ENCODE results near the gene MAPK12.

Gene MAPK12

DNA sequence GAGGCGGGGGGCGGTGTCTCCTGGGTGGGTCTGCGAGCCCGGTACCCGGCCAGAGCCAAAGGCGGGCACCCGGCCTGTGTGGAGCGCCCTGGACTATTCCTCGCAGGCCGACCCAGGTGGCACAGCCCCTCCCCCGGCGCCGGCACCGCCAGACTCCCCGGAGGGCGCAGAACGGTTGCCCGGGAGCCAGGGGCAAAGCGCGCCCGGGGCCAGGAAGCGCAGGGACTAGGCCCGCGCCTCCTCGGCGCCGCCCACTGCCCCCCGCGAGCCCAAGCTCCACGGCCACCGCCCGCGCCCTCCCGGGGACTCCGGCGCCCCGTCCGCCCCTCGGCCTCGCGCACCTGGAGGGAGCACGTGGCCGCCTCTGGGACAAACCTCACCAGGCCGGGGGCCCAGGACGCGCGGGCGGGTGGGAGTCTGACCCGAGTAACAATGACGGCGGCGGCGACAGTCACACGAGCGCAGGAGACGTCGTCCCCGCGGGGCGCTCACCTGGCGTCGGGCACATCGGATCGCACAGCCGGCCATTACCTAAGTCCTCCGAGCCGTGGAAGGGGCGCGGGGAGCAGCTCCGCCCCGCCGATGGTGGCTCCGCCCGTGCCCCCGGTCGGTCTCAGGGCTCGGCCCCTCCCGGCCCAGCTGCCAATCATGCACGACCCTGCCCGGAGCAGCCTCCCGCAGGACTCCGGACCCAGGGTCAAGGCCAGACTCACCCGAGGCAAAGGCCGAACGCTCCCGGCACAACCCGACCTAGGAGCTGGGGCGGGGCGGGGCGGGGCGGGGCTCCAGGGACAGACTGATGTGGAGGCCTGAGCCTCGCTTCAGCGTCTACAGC lies 38.5 kb upstream of the MAPK12 start:
- no peak for DNase-seq (ENCODE audit: low spot score)

DNA sequence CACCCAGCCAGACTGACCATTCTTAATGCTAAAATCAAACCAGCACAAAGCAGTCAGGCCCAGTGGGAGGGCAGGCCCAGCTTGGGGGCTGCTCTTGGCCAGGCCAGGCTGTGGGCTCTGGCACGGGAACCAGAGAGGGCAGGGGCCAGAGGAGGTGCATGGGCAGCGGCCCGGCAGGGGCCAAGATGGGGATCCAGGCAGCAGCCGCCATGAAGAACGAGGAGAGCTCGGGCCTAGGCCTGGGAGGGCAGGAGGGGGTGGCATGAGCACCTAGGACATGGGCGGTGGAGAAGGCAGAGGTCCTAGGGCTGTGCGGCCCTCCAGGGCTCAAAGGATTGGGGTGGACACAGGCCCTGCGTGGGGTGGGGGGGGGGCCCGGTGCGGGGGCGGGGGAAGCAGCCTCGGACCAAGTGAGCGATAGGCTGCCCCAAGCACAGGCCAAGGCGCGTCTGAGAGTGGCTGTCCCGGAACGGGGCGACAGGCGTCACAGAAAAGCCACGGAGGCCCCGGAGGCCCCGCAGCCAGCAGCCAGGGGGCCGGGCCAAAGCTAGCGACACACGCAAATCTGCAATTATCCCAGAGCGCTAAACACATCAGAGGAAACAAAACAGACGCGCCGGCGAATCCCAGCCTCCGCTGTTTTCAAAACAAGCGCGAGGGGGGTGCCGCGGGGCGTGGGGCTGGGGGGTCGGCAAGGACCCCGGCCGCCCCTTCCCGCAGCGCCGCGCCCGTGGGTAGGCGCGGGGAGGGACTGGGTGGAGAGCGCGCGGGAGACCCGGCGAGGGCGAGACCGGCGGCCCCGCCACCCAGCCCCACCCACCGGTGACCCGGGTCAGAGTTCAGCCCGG lies 37.7 kb upstream of the MAPK12 start:
- no peak for DNase-seq (ENCODE audit: low spot score)

DNA sequence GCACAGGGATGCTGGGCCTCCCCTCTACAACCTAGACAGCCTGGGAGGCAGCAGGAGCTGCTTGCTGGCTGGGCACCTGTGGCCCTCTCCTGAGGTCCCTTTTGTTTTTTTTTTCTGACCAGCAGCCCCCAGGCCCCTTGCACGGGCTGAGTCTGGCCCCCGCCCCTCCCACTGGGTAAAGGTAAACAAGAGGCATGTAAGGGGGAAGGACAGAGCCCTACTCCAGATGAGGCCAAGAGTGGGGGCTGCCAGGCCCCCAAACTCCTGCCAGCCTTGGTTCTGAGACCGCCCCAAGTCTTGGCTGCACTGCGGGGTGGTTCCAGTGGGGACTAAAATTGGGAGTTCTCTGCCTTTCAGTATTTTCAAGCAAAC lies 36.8 kb upstream of the MAPK12 start:
- no peak for DNase-seq (ENCODE audit: low spot score)

DNA sequence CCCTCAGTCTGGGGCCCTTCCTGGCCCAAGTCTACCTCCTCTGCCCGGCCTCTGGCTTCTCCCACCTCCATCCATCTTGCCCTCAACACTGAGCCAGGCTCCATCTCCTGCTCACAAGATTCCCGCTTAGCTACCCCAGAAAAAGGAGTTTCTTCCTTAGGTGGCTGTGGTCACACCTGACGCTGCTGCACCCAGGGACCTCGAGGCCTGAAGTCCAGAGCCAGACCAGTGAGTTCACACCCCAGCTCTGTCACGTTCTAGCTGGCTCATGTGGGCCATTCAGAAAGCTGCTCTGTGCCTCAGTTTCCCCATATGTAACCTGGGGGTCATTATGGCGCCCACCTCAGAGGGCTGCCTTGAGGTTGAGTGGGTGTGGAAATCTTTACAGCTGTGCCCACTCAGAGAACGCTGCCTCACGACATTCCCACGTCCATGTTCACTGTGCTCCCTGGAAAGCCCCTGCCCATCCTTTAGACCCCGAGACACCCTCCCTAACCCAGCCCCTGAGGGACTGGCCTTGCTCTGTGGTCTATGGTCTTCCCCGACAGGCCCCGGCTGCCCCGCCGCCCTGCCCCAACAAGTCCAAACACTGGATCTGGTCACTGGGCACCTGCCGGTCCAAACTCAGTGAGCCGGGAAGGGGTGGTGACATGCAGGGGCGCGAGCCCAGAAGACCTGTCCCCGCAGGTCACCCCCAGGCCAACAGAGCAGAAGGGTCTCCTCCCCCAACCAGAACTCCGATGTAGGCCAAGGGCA lies 36.2 kb upstream of the MAPK12 start:
- DNase-seq (ENCODE audit: low spot score), result no peak

DNA sequence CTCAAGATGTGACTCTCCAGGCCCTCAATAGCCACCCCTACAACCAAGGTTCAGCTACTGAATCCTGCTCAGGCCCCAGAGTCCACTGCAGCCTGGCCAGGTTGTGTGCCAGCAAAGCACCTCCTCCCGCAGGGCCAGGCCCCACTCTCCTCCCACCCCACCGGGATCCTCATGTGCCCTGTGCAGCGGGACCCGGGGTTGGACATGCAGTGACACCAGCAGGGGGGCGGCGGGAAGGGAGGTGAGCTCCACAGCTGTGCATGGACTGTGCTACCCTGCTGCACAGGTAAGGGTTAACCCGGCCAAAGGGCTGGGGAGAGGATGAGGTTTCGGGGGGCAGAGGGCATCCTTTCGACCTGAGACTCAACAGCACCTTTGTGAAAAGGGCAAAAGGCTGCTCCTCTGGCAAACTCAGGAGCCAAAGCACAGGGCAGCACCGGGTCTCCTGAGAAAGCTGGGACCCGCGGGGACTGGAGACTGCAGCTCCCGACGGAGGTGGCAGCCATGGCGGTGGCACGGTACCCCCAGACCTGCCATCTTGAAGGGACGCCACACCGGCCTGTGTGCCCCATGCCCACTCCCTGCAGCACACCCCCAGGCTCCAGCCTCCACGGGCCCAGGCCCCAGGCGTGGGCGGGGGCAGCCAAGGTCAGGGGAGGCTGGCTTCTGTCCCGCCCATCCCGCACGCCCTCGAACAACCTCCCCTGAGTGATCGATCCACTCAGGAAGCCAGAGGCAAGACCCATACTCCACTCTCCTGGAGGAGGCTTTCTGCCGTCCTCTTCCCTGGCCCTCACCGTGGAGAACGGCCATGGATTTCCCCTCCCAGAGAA lies 35.4 kb upstream of the MAPK12 start:
- no peak for DNase-seq (ENCODE audit: low spot score)

DNA sequence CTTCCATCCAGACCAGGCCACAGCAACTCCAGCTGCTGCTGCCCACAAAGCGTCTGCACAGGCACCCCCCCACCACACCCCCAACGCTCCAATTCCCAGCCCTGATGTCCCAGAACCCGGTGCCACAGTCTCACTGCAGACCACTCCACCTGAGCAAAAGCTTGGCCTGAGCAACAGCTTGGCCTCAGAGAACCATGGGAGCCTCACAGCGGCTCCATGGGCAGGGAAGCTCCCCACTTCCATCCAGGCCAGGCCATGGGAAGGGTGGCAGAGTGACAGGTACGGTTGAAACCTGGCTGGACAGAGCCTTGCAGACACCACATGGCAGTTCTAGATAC lies 32.8 kb upstream of the MAPK12 start:
- no peak for DNase-seq (ENCODE audit: low spot score)

DNA sequence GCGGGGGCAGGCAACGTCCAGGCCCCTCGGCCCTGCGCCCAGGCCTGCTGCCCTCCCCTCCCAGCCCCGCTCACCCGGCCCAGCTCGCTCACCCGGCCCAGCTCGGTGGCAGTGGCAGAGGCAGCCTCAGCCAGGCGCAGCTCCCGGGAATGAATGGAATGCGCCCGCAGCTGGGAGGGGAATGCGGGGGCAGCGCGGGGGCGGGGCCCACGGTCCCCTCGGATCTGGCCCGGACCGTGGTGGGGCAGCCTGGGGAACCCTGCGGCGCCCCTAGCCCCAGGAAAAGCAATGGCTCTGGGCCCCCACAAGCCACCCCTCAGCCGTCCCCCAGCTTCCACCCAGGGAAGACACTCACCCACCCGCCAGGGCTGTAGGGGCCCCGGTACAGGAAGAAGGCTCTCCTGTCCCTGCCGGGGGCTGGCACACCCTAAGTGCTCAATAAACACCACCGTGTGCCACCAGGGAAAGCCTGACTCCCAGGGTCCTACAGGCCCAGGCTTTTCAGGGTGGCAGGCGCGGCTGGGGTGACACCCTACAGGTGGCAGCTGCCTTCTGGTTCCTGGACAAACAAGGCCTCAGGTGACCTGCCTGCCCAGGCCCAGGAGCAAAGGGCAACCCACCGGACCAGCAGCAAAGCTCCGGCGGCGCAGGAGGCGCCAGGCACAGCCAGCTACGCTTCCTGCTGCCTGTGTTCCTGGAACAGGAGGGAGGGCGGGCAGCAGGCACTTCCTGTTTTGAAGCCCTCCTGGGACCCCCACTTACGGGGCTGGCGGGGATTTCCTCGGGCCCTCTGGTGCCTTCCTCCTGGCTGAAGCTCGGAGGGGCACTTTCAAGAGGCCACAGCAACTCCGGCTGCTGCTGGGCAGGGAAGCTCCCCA lies 32.2 kb upstream of the MAPK12 start:
- DNase-seq (ENCODE audit: low spot score), result no peak

DNA sequence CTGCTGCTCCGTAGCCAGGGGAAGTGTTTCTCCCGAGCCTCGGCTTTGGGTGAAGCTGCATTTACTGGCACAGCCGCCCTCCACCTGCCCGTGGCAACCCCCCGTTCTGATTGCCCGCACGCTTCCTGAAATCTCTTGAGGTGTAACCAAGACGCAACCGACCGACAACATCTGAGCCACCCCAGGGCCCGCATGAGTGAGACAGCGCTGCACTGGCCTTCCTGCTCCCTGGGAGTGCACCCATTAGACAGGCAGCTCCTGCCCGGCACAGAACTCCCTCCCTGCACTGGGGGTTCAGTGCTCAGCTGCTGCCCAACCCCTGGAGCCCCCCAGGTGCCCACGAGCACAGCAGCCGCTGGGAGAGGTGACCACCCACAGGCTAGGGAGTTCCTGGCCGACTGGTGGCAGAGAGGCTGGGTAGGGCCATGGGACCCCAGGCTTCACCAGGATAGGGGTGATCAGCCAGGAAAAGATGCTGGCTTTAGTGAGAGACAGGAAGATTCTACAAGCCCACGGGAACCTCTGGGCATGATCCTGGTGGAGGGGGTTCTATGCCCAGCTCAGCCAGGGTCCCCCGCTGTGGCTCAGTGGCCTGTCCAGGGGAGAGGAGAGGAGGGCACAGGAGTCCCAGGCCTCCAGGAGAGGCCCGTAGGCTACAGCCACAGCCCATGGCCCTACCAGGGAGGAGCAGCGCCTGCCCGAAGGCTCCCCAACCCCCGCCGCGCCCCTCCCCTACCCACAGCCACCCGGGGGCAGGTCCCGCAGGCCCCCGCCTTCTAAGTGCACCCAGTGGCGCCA lies 31.4 kb upstream of the MAPK12 start:
- DNase-seq (ENCODE audit: low spot score), result no peak

DNA sequence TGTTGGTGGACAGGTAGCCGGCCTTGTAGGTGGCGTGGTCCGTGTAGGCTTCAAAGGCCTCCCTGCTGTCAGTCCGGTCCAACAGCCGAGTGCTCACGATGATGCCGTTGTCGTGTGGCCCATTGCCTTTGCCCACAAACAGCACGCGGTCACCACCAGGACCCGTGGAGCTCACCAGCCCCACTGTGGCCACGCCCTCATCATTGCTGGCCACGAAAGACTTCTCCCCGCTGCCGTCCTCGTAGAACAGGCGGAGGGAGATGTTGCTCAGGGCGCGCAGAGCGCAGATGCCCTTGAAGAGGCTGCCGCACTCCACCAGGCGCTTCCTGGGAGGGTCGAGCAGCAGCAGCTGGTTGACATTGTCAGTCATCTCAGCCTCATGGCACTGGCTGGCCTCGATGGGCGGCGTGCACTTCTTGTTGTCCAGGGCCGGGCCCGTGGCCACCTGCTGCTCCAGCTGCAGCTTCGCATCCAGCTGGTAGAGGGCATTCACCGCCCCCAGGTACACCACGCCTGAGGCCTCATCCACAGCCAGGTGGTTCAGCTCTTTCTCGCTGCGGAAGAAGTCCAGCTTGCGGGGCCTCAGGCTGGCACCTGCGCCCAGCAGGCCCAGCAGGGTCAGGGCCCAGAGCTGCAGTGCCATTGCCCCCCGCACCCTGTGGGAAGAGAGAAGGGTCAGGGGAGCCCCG lies 28.6 kb upstream of the MAPK12 start:
- no peak for DNase-seq (ENCODE audit: low spot score)

DNA sequence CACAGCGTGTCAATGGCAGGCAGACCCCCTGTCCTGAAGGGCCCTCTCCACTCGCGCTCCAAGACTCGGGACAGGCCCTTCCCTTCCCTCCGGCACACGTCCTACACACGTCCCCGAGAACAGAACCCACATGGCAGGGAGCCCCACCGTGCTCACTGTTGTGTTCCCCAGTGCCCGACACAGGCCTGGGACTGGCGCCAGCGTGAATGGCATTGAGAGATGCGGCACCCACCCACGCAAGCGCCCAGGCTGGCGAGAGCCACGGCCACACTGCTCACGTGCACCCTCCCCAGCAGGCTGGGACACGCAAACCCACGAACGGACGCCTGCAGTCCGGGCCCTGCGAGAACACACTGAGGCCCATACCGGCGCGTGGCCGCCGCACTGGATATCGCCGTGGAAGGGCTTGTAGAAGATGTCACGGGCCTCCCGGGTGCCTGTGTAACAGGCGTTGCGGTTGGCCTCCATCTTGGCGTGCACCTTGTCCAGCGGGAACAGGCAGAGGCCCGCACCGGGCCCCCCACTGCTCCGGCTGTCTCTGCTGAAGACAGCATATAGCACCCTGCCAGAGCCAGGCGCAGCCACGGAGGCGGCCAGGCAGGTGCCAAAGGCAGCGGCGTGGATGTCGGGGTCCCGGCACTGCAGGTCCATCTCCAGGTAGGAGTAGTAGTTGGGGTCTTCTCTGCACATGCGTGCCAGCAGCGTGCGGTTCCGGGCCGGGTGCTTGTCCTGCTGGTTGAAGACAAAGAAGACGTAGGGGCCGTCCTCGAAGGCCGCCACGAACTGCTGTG lies 27.9 kb upstream of the MAPK12 start:
- DNase-seq (ENCODE audit: low spot score), result no peak

DNA sequence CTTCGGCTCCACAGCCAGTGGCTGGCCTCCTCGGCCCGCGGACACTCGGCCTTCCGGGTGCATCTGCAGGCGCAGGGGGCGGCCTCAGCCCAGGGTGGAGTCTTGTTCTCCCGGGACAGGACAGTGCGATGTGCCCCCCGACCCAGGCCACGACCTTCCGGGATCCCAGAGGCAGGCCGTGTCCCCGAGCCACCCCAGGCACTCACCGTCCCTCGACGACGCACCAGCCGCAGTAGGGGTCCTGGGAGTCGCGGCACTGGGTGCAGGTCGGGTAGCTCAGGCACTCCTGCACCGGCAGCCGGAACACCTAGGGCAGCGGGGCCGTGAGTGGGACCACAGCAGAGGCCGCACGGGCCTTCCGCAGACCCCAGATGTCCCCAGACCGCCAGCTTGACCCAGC lies 26.2 kb upstream of the MAPK12 start:
- no peak for DNase-seq (ENCODE audit: low spot score)

DNA sequence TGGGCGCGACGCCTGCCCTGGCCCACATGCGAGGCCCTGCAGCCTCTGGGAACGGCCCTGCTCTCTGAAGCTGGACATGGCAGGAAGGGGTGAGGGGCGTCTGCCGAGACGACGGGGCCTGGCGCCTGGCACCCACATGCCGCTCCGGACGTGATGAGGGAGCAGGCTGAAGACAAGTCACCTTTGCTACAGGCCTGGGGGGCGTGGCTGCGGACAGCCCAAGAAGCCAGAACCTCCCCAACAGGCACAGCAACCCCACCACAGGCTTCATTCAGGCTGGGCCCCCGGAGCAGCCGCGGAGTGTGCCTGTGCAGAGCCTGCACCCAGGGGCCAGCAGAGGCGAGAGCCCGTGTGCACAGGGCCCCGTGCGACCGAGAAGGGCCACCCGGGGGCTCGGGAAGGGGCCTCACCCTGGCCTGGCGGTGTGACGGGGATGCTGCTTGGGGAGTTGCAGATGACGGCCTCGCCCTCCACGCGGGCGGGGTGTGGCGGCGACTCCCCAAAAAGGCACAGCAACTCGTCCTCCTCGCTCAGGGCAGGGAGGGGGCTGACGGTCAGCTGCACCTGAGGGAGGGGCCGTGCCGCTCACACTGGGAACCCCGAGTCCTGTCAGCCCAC lies 25.3 kb upstream of the MAPK12 start:
- DNase-seq (ENCODE audit: low spot score), result no peak

DNA sequence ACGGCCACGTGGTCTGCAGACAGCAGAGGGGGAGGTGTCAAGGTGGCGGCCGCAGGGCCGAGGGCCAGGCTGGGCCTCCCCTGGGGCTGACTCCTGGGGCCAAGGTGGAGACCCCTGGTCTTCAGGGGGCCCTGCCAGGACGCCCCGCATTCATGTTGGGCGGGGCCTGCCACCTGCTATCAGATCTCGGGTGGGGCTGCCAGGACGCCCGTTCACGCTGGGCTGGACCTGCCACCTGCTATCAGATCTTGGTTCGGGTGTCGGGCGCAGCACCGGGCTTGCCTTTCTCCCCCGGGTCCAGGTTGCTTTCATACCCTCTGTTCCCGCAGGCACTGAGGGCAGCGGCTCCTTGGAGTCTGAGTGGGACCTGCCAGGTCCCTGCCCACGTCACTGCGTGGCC lies 24.8 kb upstream of the MAPK12 start:
- no peak for DNase-seq (ENCODE audit: low spot score)

DNA sequence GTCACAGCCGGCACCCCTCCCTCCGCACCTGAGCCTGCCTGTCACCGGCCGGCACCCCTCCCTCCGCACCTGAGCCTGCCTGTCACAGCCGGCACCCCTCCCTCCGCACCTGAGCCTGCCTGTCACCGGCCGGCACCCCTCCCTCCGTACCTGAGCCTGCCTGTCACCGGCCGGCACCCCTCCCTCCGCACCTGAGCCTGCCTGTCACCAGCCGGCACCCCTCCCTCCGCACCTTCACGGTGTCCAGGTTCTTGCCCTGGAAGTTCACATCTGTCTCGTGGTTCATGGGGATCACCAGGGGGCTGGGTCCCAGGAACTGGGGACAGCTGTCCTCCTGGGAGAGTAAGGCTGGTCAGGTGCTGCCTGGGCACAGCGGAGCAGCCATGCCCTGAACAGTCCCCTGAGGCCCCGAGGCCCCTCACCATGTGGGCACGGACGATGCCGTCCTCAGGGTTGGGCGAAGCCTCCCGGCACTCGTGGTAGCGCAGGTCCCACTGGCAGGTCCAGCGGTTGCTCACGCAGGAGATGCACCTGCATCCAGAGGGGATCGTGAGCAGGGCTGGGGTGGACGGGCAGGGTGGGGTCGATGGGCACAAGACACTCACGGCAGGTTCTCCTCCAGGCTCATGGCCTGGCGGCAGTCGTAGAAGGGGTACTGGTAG lies 24.2 kb upstream of the MAPK12 start:
- DNase-seq (ENCODE audit: low spot score), result no peak

DNA sequence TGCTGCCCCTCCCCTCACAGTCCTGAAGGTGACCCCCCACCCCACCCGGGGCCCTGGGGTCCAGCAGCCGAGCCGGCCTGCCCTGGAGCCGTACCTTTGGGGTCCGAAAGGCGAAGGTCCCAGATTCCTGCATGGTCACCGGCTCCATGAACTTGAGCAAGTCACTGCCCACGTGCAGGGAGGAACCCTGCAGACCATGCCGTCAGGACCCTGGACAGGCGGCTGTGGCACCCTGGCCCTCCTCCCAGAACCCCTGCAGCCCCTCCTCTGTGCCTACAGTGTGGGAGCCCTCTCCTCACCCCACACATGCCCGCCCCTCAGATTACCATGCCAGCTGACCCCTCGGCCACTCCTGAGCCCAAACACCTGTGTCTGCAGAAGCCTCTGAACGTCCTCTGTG lies 23.0 kb upstream of the MAPK12 start:
- DNase-seq (ENCODE audit: low spot score), result no peak

DNA sequence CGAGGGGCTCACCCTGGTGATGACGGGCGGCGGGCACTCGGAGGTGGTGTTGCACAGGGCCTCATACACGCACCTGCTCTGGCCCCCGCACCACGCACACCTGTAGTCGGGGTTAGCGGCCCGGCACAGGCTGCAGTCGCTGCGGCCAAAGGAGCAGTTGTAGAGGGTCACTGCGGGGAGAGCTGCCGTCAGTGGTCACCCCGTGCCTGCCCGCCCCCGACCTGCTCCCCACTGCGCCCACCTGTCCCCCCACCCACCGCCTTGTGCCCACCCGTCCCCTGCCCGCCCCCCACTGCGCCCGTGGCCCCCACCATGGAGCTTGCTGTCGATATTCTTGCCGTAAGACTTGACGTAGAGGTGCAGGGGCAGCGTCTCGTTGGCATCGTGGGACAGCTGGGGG lies 22.3 kb upstream of the MAPK12 start:
- DNase-seq (ENCODE audit: low spot score), result no peak

DNA sequence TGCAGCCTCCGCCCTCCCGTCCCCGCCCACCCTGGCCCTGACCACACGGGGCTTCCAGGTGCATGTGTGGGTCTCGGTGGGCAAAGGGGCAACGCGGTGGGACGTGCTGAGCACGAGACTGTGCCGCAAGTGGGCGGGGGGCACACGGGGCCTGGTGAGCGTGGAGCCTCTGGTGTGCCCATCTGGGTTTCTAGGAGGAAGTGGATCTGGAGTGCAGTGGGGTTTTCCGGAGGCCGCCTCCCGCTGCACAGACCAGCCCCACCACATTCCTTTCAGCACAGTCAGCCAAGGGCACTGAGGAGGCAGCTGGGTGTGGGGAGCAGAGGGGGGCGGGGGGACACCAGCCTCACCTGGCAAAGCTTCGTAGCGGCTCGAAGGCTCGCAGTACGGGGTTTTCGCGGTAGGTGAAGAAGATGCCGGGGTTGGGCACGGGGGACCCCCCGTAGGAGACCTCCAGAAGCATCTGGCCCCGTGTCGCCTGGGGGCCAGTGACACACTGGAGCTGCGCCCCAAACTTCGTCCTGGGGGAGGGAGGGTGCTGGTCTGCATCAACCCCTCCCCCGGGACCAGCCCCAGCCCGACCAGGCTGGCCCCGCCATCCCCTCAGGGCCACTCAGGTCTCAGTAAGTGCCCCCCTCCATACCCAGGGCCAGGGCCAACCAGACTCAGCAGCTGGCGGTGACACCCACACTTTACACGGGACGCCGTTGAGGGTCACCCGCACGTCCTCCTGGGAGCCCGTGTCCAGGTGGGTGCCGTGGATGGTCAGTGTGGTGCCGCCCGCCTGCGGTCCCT lies 21.1 kb upstream of the MAPK12 start:
- DNase-seq (ENCODE audit: low spot score), result no peak
